T-helper 2 cell treated with Interferon-gamma antibody and Interleukin-4, amounts not matched to agents 100 ng/mL and 5 ng/mL, for 36 hours (primary cell): Measurements from ENCODE around the gene SSBP2. TPM values are rescaled to one million over a fixed set of nuclear protein-coding genes. Genes with fewer than 3 reads are reported as not detected.

Experiments
- intact Hi-C: fragments of 100-400 bp; cut with micrococcal nuclease; formaldehyde crosslinking; loops from one replicate; pipeline ENCODE4 v1.15.1; 2023
- total RNA-seq: library from RNA; stranded (reverse); gene quantifications from 2 replicates; pipeline ENCODE4 v1.2.3, GENCODE V29; 2022

The SSBP2 gene
- 42.4 and 44.3 TPM in 2 replicates for total RNA-seq

- intact Hi-C loops, result loop anchor here (1.0 to 2.0 kb wide), 9 partner anchors 28 to 527 kb away; partner anchors contain the start of genes ATG10, RPS23 and ZCCHC9
These were observed at the start of gene SSBP2 for GRCh38 chr5:81751009-81751835. Gene SSBP2 (minus strand): TSS chr5:81751097. CDS start chr5:81751042, 55 bp downstream.

- intact Hi-C loops, result no loop called here
These were observed 44.8 kb upstream of the SSBP2 start for GRCh38 chr5:81795666-81796065.

- intact Hi-C loops, result no loop called here
These were observed 43.3 kb upstream of the SSBP2 start for GRCh38 chr5:81794226-81794625.

GRCh38 chr5:81790336-81790735, 39.4 kb upstream of the SSBP2 start:
- intact Hi-C loops, result no loop called here

- intact Hi-C loops, result no loop called here
These were observed 38.1 kb upstream of the SSBP2 start for GRCh38 chr5:81789033-81789432.

GRCh38 chr5:81788329-81788728, 37.4 kb upstream of the SSBP2 start:
- intact Hi-C loops, result no loop called here

GRCh38 chr5:81787474-81788242, 36.8 kb upstream of the SSBP2 start:
- intact Hi-C loops, result no loop called here

GRCh38 chr5:81786991-81787390, 36.1 kb upstream of the SSBP2 start:
- intact Hi-C loops, result no loop called here

GRCh38 chr5:81786496-81786895, 35.6 kb upstream of the SSBP2 start:
- intact Hi-C loops, result no loop called here

GRCh38 chr5:81785322-81785721, 34.4 kb upstream of the SSBP2 start:
- intact Hi-C loops, result no loop called here

GRCh38 chr5:81783401-81783800, 32.5 kb upstream of the SSBP2 start:
- intact Hi-C loops, result no loop called here

- intact Hi-C loops, result no loop called here
These were observed 31.9 kb upstream of the SSBP2 start for GRCh38 chr5:81782811-81783210.

GRCh38 chr5:81779916-81780266, 29.0 kb upstream of the SSBP2 start:
- intact Hi-C loops, result loop anchor here (1.0 to 2.0 kb wide), 2 partner anchors 29 to 71 kb away; partner anchors contain the start of gene SSBP2

- intact Hi-C loops, result loop anchor here (1.0 to 2.0 kb wide), 2 partner anchors 28 to 71 kb away; partner anchors contain the start of gene SSBP2
These were observed 28.4 kb upstream of the SSBP2 start for GRCh38 chr5:81779125-81779915.

- intact Hi-C loops, result loop anchor here (1.0 to 2.0 kb wide), 2 partner anchors 27 to 72 kb away; partner anchors contain the start of gene SSBP2
These were observed 27.7 kb upstream of the SSBP2 start for GRCh38 chr5:81778642-81779041.

- intact Hi-C loops, result no loop called here
These were observed 25.4 kb upstream of the SSBP2 start for GRCh38 chr5:81776258-81776657.

GRCh38 chr5:81774374-81774773, 23.5 kb upstream of the SSBP2 start:
- intact Hi-C loops, result no loop called here

- intact Hi-C loops, result no loop called here
These were observed 22.7 kb upstream of the SSBP2 start for GRCh38 chr5:81773574-81773973.

- intact Hi-C loops, result no loop called here
These were observed 22.3 kb upstream of the SSBP2 start for GRCh38 chr5:81773161-81773560.

- intact Hi-C loops, result loop anchor here (1.0 kb wide), 1 partner anchor 9 kb away; no protein-coding TSS in a partner anchor
These were observed 21.6 kb upstream of the SSBP2 start for GRCh38 chr5:81772488-81772887.

GRCh38 chr5:81768935-81769452, 18.1 kb upstream of the SSBP2 start:
- intact Hi-C loops, result no loop called here
